IPS-18c (cell line): ENCODE measurements around the gene TBC1D10A.

ENCODE experiments used
- H3K4me3 ChIP-seq: 2 replicates; pipeline ENCODE4 v1.7.0; 2013; ENCODE audit warnings: low read depth, mild to moderate bottlenecking, low read length, moderate library complexity; ENCODE audit not compliant: insufficient read depth
- H3K9me3 ChIP-seq: one replicate; pipeline ENCODE4 v1.6.1; 2013; ENCODE audit warnings: mild to moderate bottlenecking, low read length, moderate library complexity; ENCODE audit not compliant: control insufficient read depth, insufficient read depth

Gene TBC1D10A

DNA sequence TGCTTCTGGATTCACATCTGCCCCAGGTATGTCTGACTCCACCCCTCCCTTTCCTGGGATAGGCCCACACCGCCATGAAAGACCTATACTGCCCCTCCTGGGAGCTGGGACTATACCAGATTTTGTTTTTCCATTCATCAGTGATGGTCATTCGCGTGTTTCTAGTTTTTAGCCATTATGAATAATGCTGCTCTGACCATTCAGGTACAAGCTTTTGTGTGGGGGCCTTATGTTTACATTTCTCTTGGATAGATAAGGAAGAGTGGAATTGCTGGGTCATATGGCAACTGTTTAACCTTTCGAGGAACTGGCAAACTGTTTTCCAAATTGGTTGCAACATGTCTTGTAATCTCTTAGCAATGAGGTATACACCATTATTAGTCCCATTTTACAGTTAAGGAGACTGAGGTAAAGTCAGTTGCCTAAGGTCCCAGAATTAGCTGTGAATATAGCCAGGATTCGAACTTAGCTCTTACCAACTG is 1.2 kb upstream of the TBC1D10A start:
- Histone ChIP-seq H3K9me3 (no peaks in the 10 kb centered on the region), H3K4me3 (no peak overlapping the region)

DNA sequence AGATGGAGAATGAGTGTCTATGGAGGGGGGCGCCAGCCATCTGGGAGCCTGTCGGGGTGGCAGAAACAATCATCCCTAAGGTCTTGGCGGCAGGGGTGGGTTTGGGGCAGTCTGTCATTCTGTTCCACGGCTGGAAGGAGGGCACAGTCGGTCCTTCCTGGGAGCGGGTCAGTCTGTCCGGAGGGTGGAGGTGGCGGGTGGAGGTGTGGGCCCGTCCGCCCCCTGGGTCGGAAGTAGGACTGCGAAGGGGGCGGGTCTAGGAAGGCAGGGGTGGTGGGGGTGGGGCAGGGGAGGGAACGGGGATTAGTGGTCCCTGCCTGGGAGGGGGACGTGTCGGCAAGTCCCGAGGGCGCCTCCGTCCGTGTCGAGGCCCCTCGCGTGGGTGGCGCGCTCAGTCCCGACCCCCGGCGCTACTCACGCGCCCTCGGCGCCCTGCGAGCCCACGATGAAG is 461 bp downstream of the TBC1D10A start:
- Histone ChIP-seq H3K4me3 (peak overlapping the region; percentile 81), H3K9me3 (no peaks in the 10 kb centered on the region)

DNA sequence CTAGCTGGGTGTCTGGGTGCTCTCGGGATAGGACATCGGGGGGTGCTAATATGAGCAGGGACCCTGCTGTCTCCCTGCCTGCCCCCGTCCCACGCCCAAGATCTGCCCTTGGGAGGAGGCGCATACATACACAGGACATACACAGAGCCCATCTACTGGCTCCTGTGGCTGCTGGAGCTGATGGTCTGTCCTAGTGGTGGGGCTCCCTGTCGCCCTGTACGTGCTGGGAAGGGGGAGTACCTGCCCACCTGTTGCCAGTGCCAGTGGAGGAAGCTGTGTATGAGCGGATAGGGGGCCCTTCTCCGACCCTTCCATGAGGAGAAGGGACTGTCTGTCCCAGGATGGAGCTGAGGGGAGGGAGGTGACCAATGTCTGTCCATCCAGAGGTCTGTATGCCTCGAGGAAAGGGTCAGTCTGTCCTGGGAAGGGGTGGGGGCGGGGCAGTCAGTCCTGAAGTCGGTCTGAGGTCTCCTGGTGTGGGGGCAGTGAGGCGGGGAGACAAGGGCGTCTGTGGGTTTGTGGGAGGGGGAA is 952 bp downstream of the TBC1D10A start:
- H3K9me3 ChIP-seq = no peaks in the 10 kb centered on the region
- peak overlapping the region; percentile 81; the same call in 1 of the 2 replicates for H3K4me3 ChIP-seq

DNA sequence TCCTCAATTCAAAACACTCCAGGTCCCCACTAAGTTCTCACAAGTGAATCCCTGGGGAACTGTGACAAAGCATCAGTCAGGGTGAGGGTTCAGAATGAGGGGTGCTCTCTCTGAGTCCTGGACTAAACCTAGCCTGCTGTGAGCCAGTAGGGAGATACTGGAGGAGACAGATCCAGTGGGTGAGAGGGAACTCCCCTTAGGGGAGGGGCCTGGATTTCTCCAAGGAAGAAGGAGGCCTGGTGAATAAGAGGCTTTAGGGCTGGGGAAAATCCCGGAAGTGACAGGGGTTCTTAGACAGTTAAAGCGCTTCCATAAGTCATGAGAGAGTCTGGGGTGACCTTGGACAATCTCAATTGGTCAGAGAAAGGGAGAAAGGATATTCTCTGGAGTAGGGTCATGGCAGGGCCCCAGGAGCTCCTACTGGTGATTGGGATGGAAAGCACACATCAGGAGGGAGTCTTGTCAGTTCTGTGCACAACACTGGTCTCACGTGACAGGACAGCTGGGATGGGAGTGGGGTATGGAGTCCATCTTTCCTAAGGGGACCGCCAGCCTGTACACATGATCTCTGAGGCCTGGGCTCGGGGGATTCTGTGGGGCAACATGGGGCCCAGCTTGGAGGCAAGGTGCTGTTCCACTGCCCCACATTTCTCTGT is 1.5 kb downstream of the TBC1D10A start:
- Histone ChIP-seq H3K4me3 (no peak overlapping the region), H3K9me3 (no peaks in the 10 kb centered on the region)

DNA sequence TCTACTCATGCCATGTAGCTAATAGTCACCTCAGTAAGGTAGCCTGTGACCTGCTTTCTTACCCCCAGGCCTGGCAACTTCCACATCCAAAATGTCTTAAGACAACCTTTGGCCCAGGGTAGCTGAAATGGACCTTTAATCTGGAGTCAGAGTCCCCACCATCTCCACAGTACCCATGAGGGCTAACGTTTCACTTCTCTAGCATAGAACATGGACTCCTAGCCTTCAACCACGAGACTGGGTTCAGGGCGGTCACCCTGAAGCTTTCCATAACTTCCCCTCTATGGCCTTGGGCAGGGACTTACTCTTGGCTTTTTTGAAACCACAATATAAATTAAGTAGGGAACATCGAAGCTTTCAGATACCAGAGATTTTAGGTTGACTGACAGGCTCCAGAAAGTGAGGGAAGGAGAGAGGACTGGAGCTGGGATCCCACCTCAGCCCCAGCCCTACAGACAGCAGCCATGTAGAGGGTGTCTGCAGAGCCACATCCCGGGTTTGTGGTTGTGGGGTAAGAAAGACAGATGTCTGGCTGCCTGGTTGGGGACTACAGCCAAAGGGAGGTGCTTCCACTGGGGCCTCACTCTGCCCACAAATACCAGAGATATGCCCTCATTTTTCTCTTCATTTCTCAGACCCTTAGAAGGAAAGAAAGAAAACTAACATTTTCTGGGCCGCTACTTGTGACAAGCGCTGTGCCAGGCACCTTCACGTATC is 2.6 kb downstream of the TBC1D10A start:
- Histone ChIP-seq H3K4me3 (no peak overlapping the region), H3K9me3 (no peaks in the 10 kb centered on the region)

DNA sequence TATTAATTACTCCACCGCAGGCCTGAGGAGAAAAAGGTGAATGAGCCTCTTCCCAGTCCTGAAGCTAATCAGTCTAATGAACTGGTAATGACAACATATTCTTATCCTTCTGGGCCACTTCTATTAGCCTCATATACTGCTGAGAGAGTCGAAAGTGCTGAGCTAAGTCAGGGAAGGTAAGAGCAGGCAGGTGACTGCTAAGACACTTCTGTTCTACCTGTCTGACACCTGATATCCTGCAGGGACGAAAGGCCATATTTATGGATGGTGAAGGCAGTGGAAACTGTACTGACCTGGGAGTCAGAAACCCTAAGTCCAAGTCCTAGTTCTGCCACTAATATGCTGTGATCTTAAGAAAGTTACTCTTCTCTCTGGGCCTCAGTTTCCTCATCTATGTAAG is 3.5 kb downstream of the TBC1D10A start:
- H3K4me3 ChIP-seq = no peak overlapping the region
- no peaks in the 10 kb centered on the region for H3K9me3 ChIP-seq

DNA sequence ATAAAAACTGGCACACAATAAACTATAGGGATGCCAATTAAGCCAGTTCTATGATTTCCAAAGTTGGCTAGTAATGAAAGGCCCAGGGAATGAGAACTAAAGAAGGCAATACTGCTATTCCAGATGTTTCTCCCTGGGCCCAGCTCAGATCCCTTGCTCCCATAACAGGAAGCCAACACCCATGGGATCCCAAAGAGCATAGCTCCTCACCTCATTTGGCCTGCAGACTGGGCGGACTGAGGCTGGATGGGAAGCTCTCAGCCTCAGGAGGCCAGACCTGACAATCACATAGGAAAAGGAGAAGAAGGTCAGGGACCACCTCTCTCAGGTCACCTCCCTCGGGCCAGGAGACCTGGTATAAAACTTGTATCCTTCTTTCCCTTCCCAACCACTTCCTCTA is 5.3 kb downstream of the TBC1D10A start:
- Histone ChIP-seq H3K4me3 (no peak overlapping the region), H3K9me3 (no peaks in the 10 kb centered on the region)

DNA sequence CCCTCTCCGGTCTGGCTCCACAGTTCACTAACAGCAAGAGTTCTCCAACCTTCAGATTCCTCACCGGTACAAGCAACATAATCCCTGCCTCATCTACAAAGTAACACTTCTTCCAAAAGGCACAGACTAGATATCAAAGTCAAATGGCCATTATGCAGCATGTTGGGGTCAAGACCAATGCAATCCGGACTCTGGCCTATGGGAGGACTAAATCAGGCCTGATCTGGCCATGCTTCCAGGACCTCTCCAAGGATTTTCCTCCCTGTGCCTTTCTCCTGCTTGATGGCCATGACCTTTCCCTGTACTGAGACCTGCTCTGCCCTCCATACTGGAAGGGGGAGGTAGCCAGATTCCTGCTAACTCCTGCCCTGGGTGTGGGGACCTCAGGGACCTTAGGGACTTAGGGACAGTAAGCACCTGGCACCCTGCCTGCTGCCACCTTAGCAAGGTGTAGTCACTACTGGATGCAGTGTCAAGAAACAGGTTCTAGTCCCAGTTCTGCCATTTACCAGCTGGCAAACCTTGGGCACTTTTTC is 6.7 kb downstream of the TBC1D10A start:
- no peak overlapping the region for H3K4me3 ChIP-seq
- no peaks in the 10 kb centered on the region for H3K9me3 ChIP-seq

DNA sequence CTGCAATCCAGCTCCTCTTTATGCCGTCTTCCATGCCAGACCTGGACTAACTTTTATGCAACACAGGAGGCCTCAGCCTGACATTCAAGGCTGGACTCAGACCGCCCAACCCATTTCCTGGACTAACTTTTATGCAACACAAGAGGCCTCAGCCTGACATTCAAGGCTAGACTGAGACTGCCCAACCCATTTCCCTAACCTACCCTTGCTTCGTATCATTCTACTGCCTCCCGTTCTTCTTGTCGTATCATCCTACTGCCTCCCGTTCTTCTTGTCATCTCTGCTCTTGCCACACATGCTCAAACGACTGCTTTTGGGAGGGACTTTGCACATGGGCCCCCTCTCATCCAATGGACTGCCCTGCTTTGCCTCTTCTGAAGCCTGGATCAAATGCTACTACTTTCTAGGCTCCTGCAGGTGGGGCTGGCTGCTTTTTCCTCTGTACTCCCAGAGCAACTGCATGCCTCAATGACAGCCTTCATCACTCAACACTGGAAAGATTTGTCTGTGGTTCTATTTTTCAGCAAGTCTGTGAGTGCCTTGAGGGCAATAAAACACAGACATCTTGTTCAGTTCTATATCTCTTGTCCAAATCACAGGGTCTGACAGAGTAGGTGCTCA is 7.8 kb downstream of the TBC1D10A start:
- H3K9me3 ChIP-seq = no peaks in the 10 kb centered on the region
- H3K4me3 ChIP-seq = no peak overlapping the region

DNA sequence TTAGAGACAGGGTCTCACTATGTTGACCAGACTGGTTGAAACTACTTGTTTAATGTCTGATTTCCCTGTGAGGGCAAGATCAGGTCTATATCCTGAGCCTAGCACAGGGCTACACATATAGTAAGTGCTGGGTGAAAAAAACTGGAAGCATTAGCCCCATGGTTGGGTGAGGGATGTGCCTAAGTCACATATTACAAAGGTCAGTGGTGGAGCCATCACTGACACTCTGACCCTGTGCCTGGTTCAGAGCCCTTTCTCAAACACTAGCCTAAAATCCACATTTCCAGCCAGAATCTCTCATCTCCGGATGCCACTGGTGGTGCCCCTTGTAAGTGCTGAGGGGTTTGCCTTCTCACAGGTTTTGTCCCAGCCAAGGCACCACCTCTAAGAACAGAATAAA is 9.0 kb downstream of the TBC1D10A start:
- H3K4me3 ChIP-seq = no peak overlapping the region
- no peaks in the 10 kb centered on the region for H3K9me3 ChIP-seq

DNA sequence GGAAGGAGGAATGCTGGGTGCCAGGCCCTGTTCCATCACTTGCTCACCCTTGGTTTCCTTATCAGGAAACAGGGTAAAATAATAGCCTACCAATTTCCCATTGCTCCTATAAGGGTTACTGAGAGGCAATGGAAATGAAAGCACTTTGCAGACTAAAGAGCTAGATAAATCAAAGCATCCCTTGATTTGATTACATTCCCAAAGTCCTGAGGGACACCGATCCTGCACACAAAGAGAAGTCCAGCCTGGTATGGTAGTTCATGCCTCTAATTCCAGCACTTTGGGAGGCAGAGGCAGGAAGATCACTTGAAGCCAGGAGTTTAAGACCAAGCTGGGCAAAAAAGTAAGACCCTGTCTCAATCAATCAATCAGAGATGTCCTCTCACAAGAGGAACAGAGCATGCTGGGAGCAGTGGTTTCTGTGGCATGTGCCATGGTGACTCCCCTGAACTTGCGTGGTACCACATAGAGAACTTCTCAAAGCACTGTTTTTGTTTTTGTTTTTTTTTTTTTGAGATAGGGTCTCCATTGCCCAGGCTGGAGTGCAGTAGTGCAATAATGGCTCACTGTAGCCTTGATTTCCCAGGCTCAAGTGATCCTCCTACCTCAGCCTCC is 10.7 kb downstream of the TBC1D10A start:
- Histone ChIP-seq H3K9me3 (no peaks in the 10 kb centered on the region), H3K4me3 (no peak overlapping the region)

DNA sequence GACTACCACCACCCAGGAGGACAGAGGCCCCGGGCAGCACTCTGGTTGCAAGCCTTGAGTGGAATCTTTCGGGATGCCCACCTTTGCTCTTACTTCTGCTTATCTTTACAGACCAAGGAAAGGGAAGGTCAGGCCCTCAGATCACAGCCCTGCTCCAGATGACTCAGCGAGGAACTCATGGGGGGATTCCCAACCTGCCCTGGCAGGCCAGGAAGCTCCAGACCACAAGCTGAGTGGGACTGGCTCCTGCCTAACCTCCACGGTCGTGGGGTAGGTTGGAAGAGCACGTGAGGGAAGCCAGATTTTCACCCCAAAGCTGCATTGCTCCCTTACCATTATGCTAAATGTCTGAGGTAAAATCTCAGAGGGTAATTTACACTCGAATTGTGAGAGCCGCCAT is 11.8 kb downstream of the TBC1D10A start:
- no peak overlapping the region for H3K4me3 ChIP-seq

DNA sequence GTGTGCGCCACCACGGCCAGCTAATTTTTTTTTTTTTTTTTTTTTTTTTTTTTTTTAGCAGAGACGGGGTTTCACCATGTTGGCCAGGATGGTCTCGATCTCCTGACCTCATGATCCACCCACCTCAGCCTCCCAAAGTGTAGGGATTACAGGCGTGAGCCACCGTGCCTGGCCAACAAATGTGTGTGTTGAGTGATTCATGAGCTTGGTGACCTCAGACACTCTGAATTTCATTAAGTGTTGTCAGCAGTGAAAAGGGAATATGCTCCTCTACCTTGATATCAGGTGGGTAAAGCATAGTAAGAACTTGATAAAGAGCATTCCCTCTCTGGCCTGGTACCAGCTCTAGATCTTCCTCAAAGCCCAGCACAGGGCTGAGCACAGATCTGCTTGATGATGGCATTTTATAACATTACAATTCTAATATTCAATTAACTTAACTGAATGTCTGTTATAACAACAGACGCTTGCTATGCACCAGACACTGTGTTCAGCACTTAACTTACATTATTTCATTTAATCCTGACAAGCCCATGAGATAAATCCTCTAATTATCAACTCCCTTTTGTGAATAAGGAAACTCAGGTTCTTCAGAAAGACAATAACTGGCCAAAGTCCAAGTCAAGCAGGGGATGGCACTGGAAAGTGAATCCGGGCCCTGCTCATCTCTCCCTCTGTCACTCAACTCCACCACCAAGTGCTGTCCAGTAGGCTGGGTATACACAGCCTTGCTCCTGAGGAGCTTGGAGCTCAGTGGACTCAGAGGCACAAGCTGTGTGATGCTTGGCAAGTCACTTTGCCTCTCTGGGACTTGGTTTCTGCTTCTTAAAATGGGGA is 13.0 kb downstream of the TBC1D10A start:
- no peak overlapping the region for H3K4me3 ChIP-seq

More for the DNA sequence above, 11.8 kb downstream of the TBC1D10A start:
- no peaks in the 10 kb centered on the region for H3K9me3 ChIP-seq

DNA sequence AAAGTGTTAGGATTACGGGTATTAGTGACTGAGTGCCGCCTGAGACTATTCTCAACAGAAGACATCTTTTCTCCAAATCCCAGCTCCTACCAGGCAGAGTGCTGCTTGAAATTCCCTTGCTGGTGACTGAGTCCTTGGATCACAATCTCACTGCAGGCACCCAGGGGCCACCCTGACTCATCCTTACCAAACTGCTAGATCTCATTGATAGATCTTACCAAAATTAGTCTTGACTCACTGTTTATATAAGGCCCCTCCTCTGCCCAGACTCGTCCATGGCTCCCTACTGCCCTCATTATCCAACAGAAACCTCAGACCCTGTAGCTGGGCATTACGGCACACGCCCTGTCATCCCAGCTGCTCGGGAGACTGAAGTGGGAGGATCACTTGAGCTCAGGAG is 14.7 kb downstream of the TBC1D10A start:
- H3K4me3 ChIP-seq = no peak overlapping the region

More for the DNA sequence above, 13.0 kb downstream of the TBC1D10A start:
- H3K9me3 ChIP-seq = no peaks in the 10 kb centered on the region

DNA sequence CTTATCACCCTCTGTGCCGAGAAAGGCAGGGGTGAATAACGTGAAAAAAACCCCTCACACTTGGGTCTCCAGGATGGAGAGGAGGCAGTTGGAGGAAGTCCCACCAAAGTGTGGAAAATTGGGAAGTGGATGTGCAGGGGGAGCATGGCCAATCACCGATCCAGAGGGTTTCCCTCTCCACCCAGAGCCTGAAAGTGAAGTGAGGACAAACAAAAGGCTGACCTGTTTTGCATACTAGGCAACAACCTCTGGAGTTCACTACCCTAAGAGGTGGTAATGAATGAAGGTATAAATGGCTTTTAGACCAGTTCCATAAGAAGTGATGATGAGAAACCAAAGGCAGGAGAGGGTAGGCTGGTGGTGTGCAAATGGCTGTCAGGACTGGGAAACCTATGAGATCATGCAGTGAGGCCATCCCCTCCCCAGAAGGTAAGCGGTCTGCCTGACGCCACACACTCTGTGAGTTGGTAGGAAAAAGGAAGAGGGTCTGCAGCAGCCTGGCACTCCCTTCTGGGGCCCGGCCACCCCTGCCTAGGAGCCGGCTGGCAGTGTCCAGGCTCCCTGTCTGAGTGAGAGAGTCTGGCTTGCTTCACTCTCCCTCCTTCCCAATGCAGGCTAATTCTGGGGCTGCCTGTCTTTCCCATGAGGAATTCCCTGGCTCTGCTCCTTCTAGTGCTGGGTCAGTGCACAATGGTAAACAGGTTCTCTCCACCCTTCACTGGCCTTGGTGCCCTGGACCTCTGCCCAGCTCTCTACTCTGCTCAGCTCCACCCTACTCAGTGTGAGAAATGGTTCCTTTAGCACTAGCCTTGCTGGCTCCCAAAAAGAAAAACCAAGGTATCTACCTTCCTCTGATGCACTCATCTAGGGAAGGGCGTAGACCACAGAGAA is 15.6 kb downstream of the TBC1D10A start:
- Histone ChIP-seq H3K4me3 (no peak overlapping the region), H3K9me3 (peaks cover 2% of the 10 kb centered on the region)

More for the DNA sequence above, 14.7 kb downstream of the TBC1D10A start:
- peaks cover 2% of the 10 kb centered on the region for H3K9me3 ChIP-seq
